Upper lobe of right lung (tissue), 1 donor: ENCODE data around the gene JMJD8. TPM values are rescaled to one million over a fixed set of nuclear protein-coding genes. Genes with fewer than 3 reads are reported as not detected.

Experiments used
- ATAC-seq: fragments of 200-7000 bp; cut with Tn5 transposase; one replicate; pipeline ENCODE4 v1.9.1; 2020; ENCODE audit warnings: mild to moderate bottlenecking, moderate library complexity
- DNase-seq: peaks from one replicate; pipeline ENCODE4 v3.0.0-alpha.2; 2020
- H3K27ac ChIP-seq: fragments of 200-600 bp; one replicate; pipeline ENCODE4 v1.8.0; 2022
- H3K27me3 ChIP-seq: fragments of 200-600 bp; one replicate; pipeline ENCODE4 v1.8.0; 2022; ENCODE audit warnings: mild to moderate bottlenecking
- H3K36me3 ChIP-seq: fragments of 200-600 bp; one replicate; pipeline ENCODE4 v1.8.0; 2022
- H3K4me1 ChIP-seq: fragments of 200-600 bp; one replicate; pipeline ENCODE4 v1.8.0; 2022
- H3K4me3 ChIP-seq: fragments of 200-600 bp; one replicate; pipeline ENCODE4 v1.8.0; 2022; ENCODE audit warnings: mild to moderate bottlenecking
- H3K9me3 ChIP-seq: fragments of 200-600 bp; one replicate; pipeline ENCODE4 v1.8.0; 2022
- CTCF ChIP-seq: fragments of 200-600 bp; IDR thresholded peaks from one replicate; pipeline ENCODE4 v1.8.0; 2022; ENCODE audit warnings: antibody characterized with exemption
- intact Hi-C: fragments of 100-400 bp; cut with DNase I; formaldehyde crosslinking; loops from one replicate; pipeline ENCODE4 v1.11.0; 2022
- total RNA-seq: library from RNA; stranded (reverse); fragmentation: NEBNext Ultra II Directional; extraction: Animal tissue kit (Norgen Biotek cat#: 25700); gene quantifications from one replicate; pipeline ENCODE4 v1.2.1, GENCODE V29; 2021
- donor health status: DM: no; HTN: yes; CAD: no; lungs with severe emphysema.

The JMJD8 gene
- total RNA-seq, 1 donor from 2014 or later: 51.3 TPM

- H3K36me3 ChIP-seq: no peaks in the 10 kb centered on the region
- H3K4me1 ChIP-seq: peaks cover 26% of the 10 kb centered on the region
- H3K27ac ChIP-seq: peak overlapping the region; percentile 76
- ATAC-seq (peak; percentile 73), DNase-seq (peak; percentile 92)
- H3K9me3 ChIP-seq: no peaks in the 10 kb centered on the region
- intact Hi-C loops: no loop called here
- TF ChIP-seq CTCF: no peak
- H3K27me3 ChIP-seq: no peaks in the 10 kb centered on the region
- peak overlapping the region; percentile 71 for H3K4me3 ChIP-seq
These were observed 41.7 kb downstream of the JMJD8 start for GRCh38 chr16:642189-643049.

GRCh38 chr16:641326-642188, 42.6 kb downstream of the JMJD8 start, which contains the start of gene MCRIP2:
MCRIP2 (plus strand) TSS chr16:641828; CDS start chr16:641992, 164 bp downstream.
- Histone ChIP-seq H3K27ac (peak within 1 kb of the TSS; percentile 76), H3K9me3 (no peaks in the 10 kb centered on the region), H3K36me3 (no peaks in the 10 kb centered on the region), H3K4me1 (peaks cover 25% of the 10 kb centered on the region), H3K4me3 (peak within 1 kb of the TSS; percentile 71), H3K27me3 (no peaks in the 10 kb centered on the region)
- ATAC-seq: peak; percentile 75
- intact Hi-C loops: no loop called here
- no peak for TF ChIP-seq CTCF
- DNase-seq: peak; percentile 96

GRCh38 chr16:640614-641013, 43.5 kb downstream of the JMJD8 start:
- Histone ChIP-seq H3K4me1 (peaks cover 17% of the 10 kb centered on the region), H3K27me3 (no peaks in the 10 kb centered on the region), H3K36me3 (no peaks in the 10 kb centered on the region), H3K27ac (no peak overlapping the region), H3K4me3 (no peak overlapping the region), H3K9me3 (no peaks in the 10 kb centered on the region)
- ATAC-seq: no peak
- intact Hi-C loops: no loop called here
- DNase-seq: no peak
- no peak for TF ChIP-seq CTCF

- no peaks in the 10 kb centered on the region for H3K9me3 ChIP-seq
- DNase-seq (no peak), ATAC-seq (no peak)
- no peak overlapping the region for H3K27ac ChIP-seq
- peaks cover 17% of the 10 kb centered on the region for H3K4me1 ChIP-seq
- no peak overlapping the region for H3K4me3 ChIP-seq
- intact Hi-C loops: no loop called here
- no peaks in the 10 kb centered on the region for H3K36me3 ChIP-seq
- TF ChIP-seq CTCF: no peak
- no peaks in the 10 kb centered on the region for H3K27me3 ChIP-seq
These were observed 45.3 kb downstream of the JMJD8 start for GRCh38 chr16:638836-639235.

- Histone ChIP-seq H3K36me3 (no peaks in the 10 kb centered on the region), H3K4me1 (peaks cover 14% of the 10 kb centered on the region), H3K27ac (no peak overlapping the region), H3K27me3 (no peaks in the 10 kb centered on the region), H3K4me3 (no peak overlapping the region), H3K9me3 (no peaks in the 10 kb centered on the region)
- ATAC-seq (no peak), DNase-seq (no peak)
- intact Hi-C loops: no loop called here
- TF ChIP-seq CTCF: no peak
These were observed 46.0 kb downstream of the JMJD8 start for GRCh38 chr16:638034-638543.
